Measurements from ENCODE around the gene GUCA1A. TPM values are rescaled to one million over a fixed set of nuclear protein-coding genes. Genes with fewer than 3 reads are reported as not detected.

The GUCA1A gene
- total RNA-seq (not detected), polyA plus RNA-seq (not detected)

- Mint-ChIP-seq H3K36me3 (no peaks in the 10 kb centered on the region), H3K9me3 (peaks cover 0 to 2% (median 0%) of the 10 kb centered on the region in 7 donors)
These were observed at the start of gene GUCA1A for GRCh38 chr6:42173101-42173500. Gene GUCA1A (plus strand): TSS chr6:42173364. CDS start chr6:42173614, 250 bp downstream.

GRCh38 chr6:42123379-42124103, 49.6 kb upstream of the GUCA1A start:
- DNase-seq (no peak), ATAC-seq (ENCODE audit: low read depth in 2 of 2) (no peak)
- Mint-ChIP-seq H3K4me1 (no peaks in the 10 kb centered on the region), H3K27ac (no peak overlapping the region), H3K4me3 (no peak overlapping the region), H3K27me3 (no peaks in the 10 kb centered on the region), H3K9me3 (peaks cover 0 to 1% (median 0%) of the 10 kb centered on the region in 7 donors), H3K36me3 (no peaks in the 10 kb centered on the region)
- Histone ChIP-seq H3K4me3 (ENCODE audit: low read depth, low read length) (no peak overlapping the region), H3K9me3 (ENCODE audit: control insufficient read depth in 2 of 2, low read length in 2 of 2) (no peaks in the 10 kb centered on the region), H3K4me1 (ENCODE audit: control insufficient read depth, insufficient read depth, low read length, poor library complexity, severe bottlenecking) (no peaks in the 10 kb centered on the region), H3K27me3 (ENCODE audit: control insufficient read depth, insufficient read depth, low read length) (no peaks in the 10 kb centered on the region), H3K36me3 (ENCODE audit: control insufficient read depth, insufficient read depth, low read length) (no peaks in the 10 kb centered on the region), H3K27ac (ENCODE audit: insufficient read depth, low read length, poor library complexity, severe bottlenecking) (no peak overlapping the region)

More at GRCh38 chr6:42173101-42173500, at the start of gene GUCA1A:
- no peaks in the 10 kb centered on the region for H3K27me3 ChIP-seq (ENCODE audit: control insufficient read depth, insufficient read depth, low read length)
- no peak for ATAC-seq (ENCODE audit: low read depth in 2 of 2)
- Mint-ChIP-seq H3K4me3 (no peak within 1 kb of the TSS), H3K4me1 (no peaks in the 10 kb centered on the region), H3K27me3 (peaks cover 5% of the 10 kb centered on the region), H3K27ac (no peak within 1 kb of the TSS)
- no peaks in the 10 kb centered on the region for H3K36me3 ChIP-seq (ENCODE audit: control insufficient read depth, insufficient read depth, low read length)
- no peaks in the 10 kb centered on the region for H3K9me3 ChIP-seq (ENCODE audit: control insufficient read depth in 2 of 2, low read length in 2 of 2)
- DNase-seq: no peak
- no peak within 1 kb of the TSS for H3K27ac ChIP-seq (ENCODE audit: insufficient read depth, low read length, poor library complexity, severe bottlenecking)
- no peak within 1 kb of the TSS for H3K4me3 ChIP-seq (ENCODE audit: low read depth, low read length)
- H3K4me1 ChIP-seq (ENCODE audit: control insufficient read depth, insufficient read depth, low read length, poor library complexity, severe bottlenecking): no peaks in the 10 kb centered on the region

- Mint-ChIP-seq H3K27me3 (no peaks in the 10 kb centered on the region), H3K4me1 (no peaks in the 10 kb centered on the region), H3K4me3 (no peak overlapping the region), H3K9me3 (peaks cover 0 to 1% (median 0%) of the 10 kb centered on the region in 7 donors), H3K27ac (no peak overlapping the region), H3K36me3 (no peaks in the 10 kb centered on the region)
- Histone ChIP-seq H3K4me3 (ENCODE audit: low read depth, low read length) (no peak overlapping the region), H3K9me3 (ENCODE audit: control insufficient read depth in 2 of 2, low read length in 2 of 2) (no peaks in the 10 kb centered on the region), H3K27me3 (ENCODE audit: control insufficient read depth, insufficient read depth, low read length) (no peaks in the 10 kb centered on the region), H3K27ac (ENCODE audit: insufficient read depth, low read length, poor library complexity, severe bottlenecking) (no peak overlapping the region), H3K4me1 (ENCODE audit: control insufficient read depth, insufficient read depth, low read length, poor library complexity, severe bottlenecking) (no peaks in the 10 kb centered on the region), H3K36me3 (ENCODE audit: control insufficient read depth, insufficient read depth, low read length) (no peaks in the 10 kb centered on the region)
- ATAC-seq (ENCODE audit: low read depth in 2 of 2) (no peak), DNase-seq (no peak)
These were observed 48.8 kb upstream of the GUCA1A start for GRCh38 chr6:42124223-42124836.

GRCh38 chr6:42125231-42125630, 47.9 kb upstream of the GUCA1A start:
- no peak overlapping the region for H3K4me3 ChIP-seq (ENCODE audit: low read depth, low read length)
- no peak overlapping the region for H3K27ac Mint-ChIP-seq
- no peaks in the 10 kb centered on the region for H3K4me1 ChIP-seq (ENCODE audit: control insufficient read depth, insufficient read depth, low read length, poor library complexity, severe bottlenecking)
- peaks cover 0 to 1% (median 0%) of the 10 kb centered on the region in 7 donors for H3K9me3 Mint-ChIP-seq
- DNase-seq (no peak), ATAC-seq (ENCODE audit: low read depth in 2 of 2) (no peak)
- no peak overlapping the region for H3K27ac ChIP-seq (ENCODE audit: insufficient read depth, low read length, poor library complexity, severe bottlenecking)
- no peak overlapping the region for H3K4me3 Mint-ChIP-seq
- H3K36me3 Mint-ChIP-seq: no peaks in the 10 kb centered on the region
- no peaks in the 10 kb centered on the region for H3K27me3 ChIP-seq (ENCODE audit: control insufficient read depth, insufficient read depth, low read length)
- no peaks in the 10 kb centered on the region for H3K9me3 ChIP-seq (ENCODE audit: control insufficient read depth in 2 of 2, low read length in 2 of 2)
- no peaks in the 10 kb centered on the region for H3K4me1 Mint-ChIP-seq
- H3K36me3 ChIP-seq (ENCODE audit: control insufficient read depth, insufficient read depth, low read length): no peaks in the 10 kb centered on the region
- H3K27me3 Mint-ChIP-seq: no peaks in the 10 kb centered on the region

- Histone ChIP-seq H3K36me3 (ENCODE audit: control insufficient read depth, insufficient read depth, low read length) (no peaks in the 10 kb centered on the region), H3K27me3 (ENCODE audit: control insufficient read depth, insufficient read depth, low read length) (no peaks in the 10 kb centered on the region), H3K4me3 (ENCODE audit: low read depth, low read length) (no peak overlapping the region), H3K27ac (ENCODE audit: insufficient read depth, low read length, poor library complexity, severe bottlenecking) (no peak overlapping the region), H3K9me3 (ENCODE audit: control insufficient read depth in 2 of 2, low read length in 2 of 2) (no peaks in the 10 kb centered on the region), H3K4me1 (ENCODE audit: control insufficient read depth, insufficient read depth, low read length, poor library complexity, severe bottlenecking) (no peaks in the 10 kb centered on the region)
- no peaks in the 10 kb centered on the region for H3K36me3 Mint-ChIP-seq
- peaks cover 0 to 1% (median 0%) of the 10 kb centered on the region in 7 donors for H3K9me3 Mint-ChIP-seq
- ATAC-seq (ENCODE audit: low read depth in 2 of 2) (no peak), DNase-seq (no peak)
- H3K27me3 Mint-ChIP-seq: no peaks in the 10 kb centered on the region
- no peak overlapping the region for H3K4me3 Mint-ChIP-seq
- H3K27ac Mint-ChIP-seq: no peak overlapping the region
- H3K4me1 Mint-ChIP-seq: no peaks in the 10 kb centered on the region
These were observed 47.5 kb upstream of the GUCA1A start for GRCh38 chr6:42125663-42126062.

GRCh38 chr6:42128460-42129359, 44.5 kb upstream of the GUCA1A start:
- no peaks in the 10 kb centered on the region for H3K9me3 ChIP-seq (ENCODE audit: control insufficient read depth in 2 of 2, low read length in 2 of 2)
- Mint-ChIP-seq H3K27ac (no peak overlapping the region), H3K4me3 (no peak overlapping the region), H3K36me3 (no peaks in the 10 kb centered on the region), H3K27me3 (peaks cover 15% of the 10 kb centered on the region), H3K9me3 (no peaks in the 10 kb centered on the region), H3K4me1 (no peaks in the 10 kb centered on the region)
- no peak overlapping the region for H3K4me3 ChIP-seq (ENCODE audit: low read depth, low read length)
- H3K36me3 ChIP-seq (ENCODE audit: control insufficient read depth, insufficient read depth, low read length): no peaks in the 10 kb centered on the region
- H3K4me1 ChIP-seq (ENCODE audit: control insufficient read depth, insufficient read depth, low read length, poor library complexity, severe bottlenecking): no peaks in the 10 kb centered on the region
- no peaks in the 10 kb centered on the region for H3K27me3 ChIP-seq (ENCODE audit: control insufficient read depth, insufficient read depth, low read length)
- H3K27ac ChIP-seq (ENCODE audit: insufficient read depth, low read length, poor library complexity, severe bottlenecking): no peak overlapping the region
- ATAC-seq (ENCODE audit: low read depth in 2 of 2) (no peak), DNase-seq (no peak)

- Mint-ChIP-seq H3K4me3 (no peak overlapping the region), H3K27ac (no peak overlapping the region), H3K36me3 (no peaks in the 10 kb centered on the region), H3K27me3 (peaks cover 15% of the 10 kb centered on the region), H3K9me3 (no peaks in the 10 kb centered on the region), H3K4me1 (no peaks in the 10 kb centered on the region)
- H3K4me3 ChIP-seq (ENCODE audit: low read depth, low read length): no peak overlapping the region
- no peaks in the 10 kb centered on the region for H3K4me1 ChIP-seq (ENCODE audit: control insufficient read depth, insufficient read depth, low read length, poor library complexity, severe bottlenecking)
- ATAC-seq (ENCODE audit: low read depth in 2 of 2) (no peak), DNase-seq (no peak)
- no peaks in the 10 kb centered on the region for H3K27me3 ChIP-seq (ENCODE audit: control insufficient read depth, insufficient read depth, low read length)
- no peaks in the 10 kb centered on the region for H3K36me3 ChIP-seq (ENCODE audit: control insufficient read depth, insufficient read depth, low read length)
- no peaks in the 10 kb centered on the region for H3K9me3 ChIP-seq (ENCODE audit: control insufficient read depth in 2 of 2, low read length in 2 of 2)
- H3K27ac ChIP-seq (ENCODE audit: insufficient read depth, low read length, poor library complexity, severe bottlenecking): no peak overlapping the region
These were observed 43.8 kb upstream of the GUCA1A start for GRCh38 chr6:42129360-42129676.

All from CD4-positive, CD25-positive, alpha-beta regulatory T cell (primary cell).